Measurements from ENCODE around the gene RAB3D. TPM values are rescaled to one million over a fixed set of nuclear protein-coding genes. Genes with fewer than 3 reads are reported as not detected.

RAB3D gene
- total and polyA plus RNA-seq, 5 donors from 2014 or later = 5.1 to 13.4 (median 6.5) TPM

DNA sequence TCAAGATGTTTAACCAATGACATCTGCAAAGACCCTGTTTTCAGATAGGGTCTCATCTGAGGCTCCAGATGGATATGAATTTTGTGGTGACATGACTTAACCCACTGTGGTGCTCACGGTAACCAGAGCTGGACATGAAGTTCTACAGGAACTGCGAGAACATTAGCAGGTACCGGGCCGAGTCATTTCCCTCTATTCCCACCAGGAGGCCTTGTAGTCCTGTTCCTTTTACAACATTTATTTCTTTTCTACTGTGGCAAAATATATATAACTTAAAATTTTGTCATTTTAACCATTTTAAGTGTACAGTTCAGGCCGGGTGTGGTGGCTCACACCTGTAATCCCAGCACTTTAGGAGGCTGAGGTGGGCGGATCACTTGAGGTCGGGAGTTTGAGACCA lies 51.1 kb downstream of the RAB3D start:
- Mint-ChIP-seq H3K9me3 (no peaks in the 10 kb centered on the region), H3K4me1 (peaks cover 0 to 1% (median 0%) of the 10 kb centered on the region in 4 donors), H3K27ac (no peak overlapping the region), H3K27me3 (peaks cover 11% of the 10 kb centered on the region), H3K4me3 (no peak overlapping the region), H3K36me3 (no peaks in the 10 kb centered on the region)
- Histone ChIP-seq H3K9me3 (ENCODE audit: control insufficient read depth in 2 of 2, low read length in 2 of 2) (no peaks in the 10 kb centered on the region), H3K27me3 (ENCODE audit: control insufficient read depth, insufficient read depth, low read length) (no peaks in the 10 kb centered on the region), H3K4me3 (ENCODE audit: low read depth, low read length) (no peak overlapping the region), H3K27ac (ENCODE audit: insufficient read depth, low read length, poor library complexity, severe bottlenecking) (no peak overlapping the region), H3K36me3 (ENCODE audit: control insufficient read depth, insufficient read depth, low read length) (no peaks in the 10 kb centered on the region), H3K4me1 (ENCODE audit: control insufficient read depth, insufficient read depth, low read length, poor library complexity, severe bottlenecking) (peaks cover under 1% of the 10 kb centered on the region)
- peak in 1 of 3 donors; percentile 15 for DNase-seq
- no peak for ATAC-seq (ENCODE audit: low read depth in 2 of 2)

DNA sequence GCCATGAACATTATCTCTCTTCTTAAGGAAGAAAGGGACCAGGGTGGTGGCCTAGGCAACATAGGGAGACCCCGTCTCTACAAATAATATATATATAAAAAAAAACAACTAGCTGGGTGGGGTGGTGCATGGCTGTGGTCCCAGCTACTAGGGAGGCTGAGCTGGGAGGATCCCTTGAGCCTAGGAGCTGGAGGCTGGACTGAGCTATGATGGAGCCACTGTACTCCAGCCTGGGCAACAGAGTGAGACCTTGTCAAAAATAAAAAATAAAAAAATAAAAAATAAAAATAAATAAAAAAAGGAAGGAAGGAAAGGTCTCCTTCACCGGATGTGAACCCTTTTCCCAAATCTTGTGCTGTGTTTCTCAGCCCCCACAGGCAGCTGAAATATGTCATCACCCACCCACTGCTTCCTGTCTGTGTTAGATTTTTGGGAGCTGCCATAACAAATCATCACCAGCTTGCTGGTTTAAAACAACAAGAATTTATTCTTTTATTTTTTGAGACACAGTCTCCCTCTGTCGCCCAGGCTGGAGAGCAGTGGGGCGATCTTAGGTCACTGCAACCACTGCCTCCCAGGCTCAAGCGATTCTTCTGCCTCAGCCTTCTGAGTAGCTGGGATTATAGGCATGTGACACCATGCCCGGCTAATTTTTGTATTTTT lies 53.0 kb downstream of the RAB3D start:
- H3K36me3 ChIP-seq (ENCODE audit: control insufficient read depth, insufficient read depth, low read length) = no peaks in the 10 kb centered on the region
- Mint-ChIP-seq H3K4me1 (peaks cover 0 to 3% (median 0%) of the 10 kb centered on the region in 4 donors), H3K36me3 (no peaks in the 10 kb centered on the region), H3K27ac (no peak overlapping the region), H3K27me3 (peaks cover 17% of the 10 kb centered on the region), H3K4me3 (no peak overlapping the region), H3K9me3 (peaks cover 0 to 2% (median 0%) of the 10 kb centered on the region in 7 donors)
- no peaks in the 10 kb centered on the region for H3K4me1 ChIP-seq (ENCODE audit: control insufficient read depth, insufficient read depth, low read length, poor library complexity, severe bottlenecking)
- H3K27ac ChIP-seq (ENCODE audit: insufficient read depth, low read length, poor library complexity, severe bottlenecking) = no peak overlapping the region
- no peak for ATAC-seq (ENCODE audit: low read depth in 2 of 2)
- H3K4me3 ChIP-seq (ENCODE audit: low read depth, low read length) = no peak overlapping the region
- H3K9me3 ChIP-seq (ENCODE audit: control insufficient read depth in 2 of 2, low read length in 2 of 2) = no peaks in the 10 kb centered on the region
- H3K27me3 ChIP-seq (ENCODE audit: control insufficient read depth, insufficient read depth, low read length) = peaks cover 1% of the 10 kb centered on the region
- no peak for DNase-seq

- H3K36me3 Mint-ChIP-seq = no peaks in the 10 kb centered on the region
Observed at GRCh38 chr19:11284515-11284914, 54.9 kb downstream of the RAB3D start.

GRCh38 chr19:11281356-11282049 lies 58.0 kb downstream of the RAB3D start:
- Histone ChIP-seq H3K4me3 (ENCODE audit: low read depth, low read length) (no peak overlapping the region), H3K36me3 (ENCODE audit: control insufficient read depth, insufficient read depth, low read length) (no peaks in the 10 kb centered on the region), H3K4me1 (ENCODE audit: control insufficient read depth, insufficient read depth, low read length, poor library complexity, severe bottlenecking) (peaks cover 5% of the 10 kb centered on the region), H3K9me3 (ENCODE audit: control insufficient read depth in 2 of 2, low read length in 2 of 2) (no peaks in the 10 kb centered on the region), H3K27me3 (ENCODE audit: control insufficient read depth, insufficient read depth, low read length) (peaks cover 1% of the 10 kb centered on the region), H3K27ac (ENCODE audit: insufficient read depth, low read length, poor library complexity, severe bottlenecking) (no peak overlapping the region)
- Mint-ChIP-seq H3K4me3 (peak overlapping the region in 3 of 4 donors; percentile 4 to 39 (median 10)), H3K9me3 (peaks cover 0 to 2% (median 2%) of the 10 kb centered on the region in 7 donors), H3K27me3 (peaks cover 31% of the 10 kb centered on the region), H3K36me3 (no peaks in the 10 kb centered on the region), H3K4me1 (peaks cover 0 to 20% (median 6%) of the 10 kb centered on the region in 4 donors), H3K27ac (peak overlapping the region in 1 of 3 donors; percentile 60)
- DNase-seq (no peak), ATAC-seq (ENCODE audit: low read depth in 2 of 2) (no peak)

More at GRCh38 chr19:11284515-11284914, 54.9 kb downstream of the RAB3D start:
- Mint-ChIP-seq H3K27me3 (peaks cover 22% of the 10 kb centered on the region), H3K27ac (peak overlapping the region in 1 of 3 donors; percentile 38), H3K4me3 (no peak overlapping the region), H3K9me3 (peaks cover 0 to 2% (median 0%) of the 10 kb centered on the region in 7 donors), H3K4me1 (peaks cover 0 to 14% (median 4%) of the 10 kb centered on the region in 4 donors)
- Histone ChIP-seq H3K27me3 (ENCODE audit: control insufficient read depth, insufficient read depth, low read length) (peaks cover 1% of the 10 kb centered on the region), H3K36me3 (ENCODE audit: control insufficient read depth, insufficient read depth, low read length) (no peaks in the 10 kb centered on the region), H3K27ac (ENCODE audit: insufficient read depth, low read length, poor library complexity, severe bottlenecking) (no peak overlapping the region), H3K9me3 (ENCODE audit: control insufficient read depth in 2 of 2, low read length in 2 of 2) (no peaks in the 10 kb centered on the region), H3K4me3 (ENCODE audit: low read depth, low read length) (no peak overlapping the region), H3K4me1 (ENCODE audit: control insufficient read depth, insufficient read depth, low read length, poor library complexity, severe bottlenecking) (peaks cover 5% of the 10 kb centered on the region)
- ATAC-seq (ENCODE audit: low read depth in 2 of 2) (no peak), DNase-seq (no peak)

- peak overlapping the region; percentile 8 to 77 (median 44) for H3K4me3 Mint-ChIP-seq
- H3K4me1 Mint-ChIP-seq = peaks cover 0 to 20% (median 6%) of the 10 kb centered on the region in 4 donors
- peaks cover 5% of the 10 kb centered on the region for H3K4me1 ChIP-seq (ENCODE audit: control insufficient read depth, insufficient read depth, low read length, poor library complexity, severe bottlenecking)
- H3K36me3 Mint-ChIP-seq = no peaks in the 10 kb centered on the region
- H3K27me3 ChIP-seq (ENCODE audit: control insufficient read depth, insufficient read depth, low read length) = peaks cover 1% of the 10 kb centered on the region
- H3K9me3 ChIP-seq (ENCODE audit: control insufficient read depth in 2 of 2, low read length in 2 of 2) = no peaks in the 10 kb centered on the region
- no peak overlapping the region for H3K27ac ChIP-seq (ENCODE audit: insufficient read depth, low read length, poor library complexity, severe bottlenecking)
- peaks cover 31% of the 10 kb centered on the region for H3K27me3 Mint-ChIP-seq
- DNase-seq (peak in 2 of 3 donors; percentile 31 to 73), ATAC-seq (ENCODE audit: low read depth in 2 of 2) (peak; percentile 24 to 70)
- H3K4me3 ChIP-seq (ENCODE audit: low read depth, low read length) = peak overlapping the region; percentile 47
- no peaks in the 10 kb centered on the region for H3K36me3 ChIP-seq (ENCODE audit: control insufficient read depth, insufficient read depth, low read length)
- H3K9me3 Mint-ChIP-seq = peaks cover 0 to 3% (median 2%) of the 10 kb centered on the region in 7 donors
- no peak overlapping the region for H3K27ac Mint-ChIP-seq
Observed at GRCh38 chr19:11279505-11280236, 59.8 kb downstream of the RAB3D start.

GRCh38 chr19:11278670-11279069 lies 60.8 kb downstream of the RAB3D start:
- H3K4me3 Mint-ChIP-seq = no peak overlapping the region
- peaks cover 0 to 20% (median 6%) of the 10 kb centered on the region in 4 donors for H3K4me1 Mint-ChIP-seq
- Histone ChIP-seq H3K27ac (ENCODE audit: insufficient read depth, low read length, poor library complexity, severe bottlenecking) (no peak overlapping the region), H3K4me3 (ENCODE audit: low read depth, low read length) (no peak overlapping the region), H3K9me3 (ENCODE audit: control insufficient read depth in 2 of 2, low read length in 2 of 2) (no peaks in the 10 kb centered on the region), H3K36me3 (ENCODE audit: control insufficient read depth, insufficient read depth, low read length) (no peaks in the 10 kb centered on the region), H3K27me3 (ENCODE audit: control insufficient read depth, insufficient read depth, low read length) (peaks cover 1% of the 10 kb centered on the region), H3K4me1 (ENCODE audit: control insufficient read depth, insufficient read depth, low read length, poor library complexity, severe bottlenecking) (peaks cover 5% of the 10 kb centered on the region)
- no peaks in the 10 kb centered on the region for H3K36me3 Mint-ChIP-seq
- peaks cover 25% of the 10 kb centered on the region for H3K27me3 Mint-ChIP-seq
- peaks cover 0 to 3% (median 2%) of the 10 kb centered on the region in 7 donors for H3K9me3 Mint-ChIP-seq
- no peak overlapping the region for H3K27ac Mint-ChIP-seq
- ATAC-seq (ENCODE audit: low read depth in 2 of 2) (no peak), DNase-seq (no peak)

- ATAC-seq (ENCODE audit: low read depth in 2 of 2) (no peak), DNase-seq (no peak)
- H3K27ac Mint-ChIP-seq = no peak overlapping the region
- H3K36me3 Mint-ChIP-seq = no peaks in the 10 kb centered on the region
- H3K9me3 Mint-ChIP-seq = peaks cover 0 to 5% (median 0%) of the 10 kb centered on the region in 7 donors
- Histone ChIP-seq H3K4me1 (ENCODE audit: control insufficient read depth, insufficient read depth, low read length, poor library complexity, severe bottlenecking) (peaks cover 1% of the 10 kb centered on the region), H3K27me3 (ENCODE audit: control insufficient read depth, insufficient read depth, low read length) (no peaks in the 10 kb centered on the region), H3K27ac (ENCODE audit: insufficient read depth, low read length, poor library complexity, severe bottlenecking) (no peak overlapping the region), H3K36me3 (ENCODE audit: control insufficient read depth, insufficient read depth, low read length) (no peaks in the 10 kb centered on the region), H3K4me3 (ENCODE audit: low read depth, low read length) (no peak overlapping the region), H3K9me3 (ENCODE audit: control insufficient read depth in 2 of 2, low read length in 2 of 2) (no peaks in the 10 kb centered on the region)
- peaks cover 0 to 11% (median 3%) of the 10 kb centered on the region in 4 donors for H3K4me1 Mint-ChIP-seq
- peak overlapping the region in 1 of 4 donors; percentile 49 for H3K4me3 Mint-ChIP-seq
- H3K27me3 Mint-ChIP-seq = peaks cover 10% of the 10 kb centered on the region
Observed at GRCh38 chr19:11274533-11275086, 64.8 kb downstream of the RAB3D start.
